Endometrium (tissue), 2 donors: Measurements from ENCODE around the gene LPIN1.
"Not testable (repeated sequence)": the region's sequence is repeated elsewhere in the genome, so short reads cannot be mapped to it uniquely, and the experiment has no call there.

ENCODE experiments used
- FAIRE-seq: peaks from 2 replicates; lab custom pipeline; 2012; peaks lifted over from hg19 to GRCh38; lab: Jason Lieb, UNC
- donor health status: control.
- donor health status: control.

Gene LPIN1

DNA sequence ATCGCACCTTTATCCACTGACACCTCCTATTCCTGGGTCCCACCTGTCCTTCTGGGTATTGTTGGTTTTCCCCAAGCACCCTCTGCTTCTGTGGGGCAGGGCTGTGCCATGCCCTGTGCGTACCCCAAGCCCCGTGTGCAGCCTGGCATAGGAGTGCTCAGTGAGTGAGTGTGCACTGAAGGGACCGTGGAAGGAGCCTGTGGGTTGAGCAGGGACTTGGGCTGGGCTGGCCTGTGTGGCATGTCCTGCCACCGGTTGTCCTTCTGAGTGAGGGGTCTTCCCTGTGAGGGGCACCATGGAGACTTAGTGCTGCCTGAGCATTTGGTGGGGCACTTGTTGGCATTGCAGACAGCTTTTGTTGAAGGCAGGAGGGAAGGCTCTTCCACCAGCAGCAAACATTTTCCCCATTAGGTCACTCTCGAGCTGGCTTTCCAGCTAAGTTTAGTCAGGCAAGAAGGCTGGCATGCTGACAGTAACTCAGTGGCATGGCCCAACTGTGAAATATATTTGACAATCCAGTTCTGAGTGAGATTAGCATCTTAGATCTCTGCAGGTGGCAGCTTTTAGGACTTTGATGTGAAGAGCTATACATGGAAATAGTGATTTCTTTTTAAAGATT lies 64.7 kb downstream of the LPIN1 start:
- FAIRE-seq = no peak

DNA sequence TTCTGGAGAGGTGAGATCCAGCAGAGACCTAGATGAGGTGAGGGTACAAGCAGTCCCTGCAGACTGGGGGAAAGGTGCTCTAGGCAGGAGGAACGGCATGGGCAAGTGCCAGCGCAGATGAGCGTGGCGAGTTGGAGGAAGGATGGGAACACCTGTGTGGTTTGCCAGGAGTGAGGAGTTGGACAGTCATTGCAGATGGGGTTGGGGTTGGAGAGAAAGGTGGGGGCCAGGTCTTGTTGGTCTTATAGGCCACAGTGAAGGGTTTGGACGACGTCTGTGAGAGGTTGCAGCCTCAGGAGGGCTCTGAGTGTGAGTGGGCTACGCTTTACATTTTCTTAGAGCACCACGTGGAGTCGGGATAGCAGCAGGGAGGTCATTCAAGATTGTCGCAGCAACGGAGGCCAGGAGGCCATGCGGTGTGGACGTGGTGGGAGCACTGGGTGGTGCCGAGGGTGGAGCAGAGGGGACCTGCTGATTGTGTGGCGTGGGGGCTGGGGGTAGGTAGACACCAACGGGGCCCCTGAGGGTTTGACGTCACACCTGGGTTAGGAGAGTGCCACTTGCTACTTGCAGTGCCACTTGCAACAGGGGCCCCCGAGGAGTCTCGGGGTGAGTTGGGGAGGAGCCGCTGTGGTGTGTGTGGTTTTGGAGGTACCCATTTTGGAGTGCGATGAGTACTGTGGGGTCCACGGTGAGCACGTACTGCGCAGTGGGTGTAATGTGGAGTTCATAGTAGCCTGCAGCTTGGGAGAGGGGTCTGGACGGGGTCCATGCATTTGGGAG lies 66.2 kb downstream of the LPIN1 start:
- no peak for FAIRE-seq

DNA sequence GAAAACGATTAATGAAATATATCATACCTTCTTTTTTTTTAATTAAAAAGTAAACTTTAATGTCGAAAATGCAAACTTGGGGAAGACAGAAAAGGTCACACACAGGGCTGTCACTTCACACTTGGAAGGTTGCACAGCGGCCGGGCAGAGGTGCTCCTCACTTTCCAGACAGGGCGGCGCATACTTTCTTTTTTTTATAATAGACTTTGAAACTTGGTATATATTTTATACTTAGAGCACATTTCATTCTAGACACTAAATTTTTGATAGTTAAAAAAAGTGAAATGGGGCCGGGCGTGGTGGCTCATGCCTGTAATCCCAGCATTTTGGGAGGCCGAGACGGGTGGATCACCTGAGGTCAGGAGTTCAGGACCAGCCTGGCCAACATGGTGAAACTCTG lies 66.9 kb downstream of the LPIN1 start:
- FAIRE-seq = not testable (repeated sequence)

DNA sequence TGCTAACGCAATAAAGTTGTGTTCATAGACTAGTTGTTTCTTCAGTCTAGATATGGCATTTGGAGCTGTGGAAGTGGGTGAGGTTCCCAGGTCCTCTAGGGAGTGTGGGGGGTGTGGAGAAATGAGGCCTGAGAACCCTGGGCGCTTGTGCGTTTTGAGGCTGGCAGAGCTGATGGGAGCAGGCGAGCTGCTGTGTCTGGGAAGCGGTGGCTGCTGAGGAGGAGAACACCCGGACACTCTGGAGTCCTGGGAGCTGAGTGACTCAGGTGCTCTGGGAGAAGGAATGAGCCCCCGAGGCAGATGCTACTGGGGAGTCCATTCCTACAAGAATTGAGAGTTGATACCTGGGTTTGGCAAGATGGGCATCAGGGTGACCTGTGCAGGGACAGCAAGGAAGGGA lies 67.5 kb downstream of the LPIN1 start:
- no peak for FAIRE-seq

DNA sequence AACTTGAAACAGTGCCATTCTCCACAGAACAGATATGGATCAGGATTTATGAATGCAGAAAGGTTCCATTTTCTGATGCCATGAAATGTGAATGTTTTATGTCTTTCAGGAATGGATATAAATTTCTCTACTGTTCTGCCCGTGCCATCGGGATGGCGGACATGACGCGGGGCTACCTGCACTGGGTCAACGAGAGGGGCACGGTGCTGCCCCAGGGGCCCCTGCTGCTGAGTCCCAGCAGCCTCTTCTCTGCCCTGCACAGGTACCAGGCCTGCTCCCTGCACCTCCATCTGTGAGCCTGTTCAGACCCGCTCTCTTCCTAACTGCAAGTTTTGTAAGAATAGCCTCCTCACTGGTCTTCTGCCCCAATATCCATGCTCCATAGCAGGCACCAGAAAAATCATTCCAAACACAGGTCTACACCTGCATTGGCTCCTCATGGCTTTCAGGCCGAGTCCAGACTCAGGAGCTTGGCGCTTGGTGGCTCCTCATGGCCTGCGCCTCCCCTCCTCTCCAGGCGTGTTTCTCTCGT lies 68.6 kb downstream of the LPIN1 start:
- FAIRE-seq = no peak

DNA sequence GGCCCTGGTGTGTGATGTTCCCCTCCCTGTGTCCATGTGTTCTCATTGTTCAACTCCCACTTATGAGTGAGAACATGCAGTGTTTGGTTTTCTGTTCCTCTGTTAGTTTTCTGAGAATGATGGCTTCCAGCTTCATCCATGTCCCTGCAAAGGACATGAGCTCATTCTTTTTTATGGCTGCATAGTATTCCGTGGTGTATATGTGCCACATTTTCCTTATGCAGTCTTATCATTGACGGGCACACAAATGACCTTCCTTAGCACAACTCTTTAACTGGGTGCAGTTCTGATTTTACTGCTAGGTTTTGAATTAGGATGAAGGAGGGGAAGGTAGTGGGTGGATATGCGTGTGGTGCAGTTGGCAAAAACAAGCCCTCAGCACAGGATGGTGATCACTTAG lies 70.5 kb downstream of the LPIN1 start:
- not testable (repeated sequence) for FAIRE-seq

DNA sequence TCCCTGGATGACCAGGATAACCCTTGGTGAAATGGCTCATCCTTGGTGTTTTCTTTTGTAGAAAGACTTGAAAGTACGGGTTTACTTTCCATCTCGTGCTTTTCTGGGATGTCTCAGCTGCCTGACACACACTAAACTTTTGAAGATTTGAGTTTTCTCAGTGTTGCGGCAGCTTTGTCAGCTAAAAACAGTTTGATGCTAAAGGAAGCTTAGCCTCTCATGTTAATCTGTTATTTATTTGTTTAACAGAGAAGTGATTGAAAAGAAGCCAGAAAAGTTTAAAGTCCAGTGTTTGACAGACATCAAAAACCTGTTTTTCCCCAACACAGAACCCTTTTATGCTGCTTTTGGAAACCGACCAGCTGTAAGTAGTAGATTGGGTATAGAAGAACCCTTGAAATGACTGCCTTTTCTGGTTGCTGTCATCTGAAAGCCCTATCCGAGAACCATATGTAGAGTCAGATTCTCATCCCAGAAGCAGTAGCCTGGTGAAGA lies 72.8 kb downstream of the LPIN1 start:
- FAIRE-seq = no peak

DNA sequence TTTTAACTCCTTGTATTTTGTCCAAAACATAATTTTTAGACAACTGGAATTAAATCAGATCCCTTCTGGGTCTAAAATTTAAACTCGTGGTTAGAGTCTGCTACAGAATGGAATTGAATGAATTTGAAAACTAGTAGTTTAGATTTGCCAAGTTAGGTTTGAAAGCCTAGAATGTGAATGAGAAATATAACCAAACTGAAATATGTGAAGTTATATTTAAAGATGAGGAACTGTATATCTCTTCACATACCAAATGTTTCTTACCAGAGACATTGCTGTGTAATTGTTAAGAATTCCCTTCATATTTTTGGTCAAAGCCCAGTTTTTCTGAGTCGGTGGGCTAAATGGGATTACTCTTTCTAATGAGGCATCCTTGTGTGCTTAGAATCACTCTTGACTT lies 74.2 kb downstream of the LPIN1 start:
- FAIRE-seq = no peak

DNA sequence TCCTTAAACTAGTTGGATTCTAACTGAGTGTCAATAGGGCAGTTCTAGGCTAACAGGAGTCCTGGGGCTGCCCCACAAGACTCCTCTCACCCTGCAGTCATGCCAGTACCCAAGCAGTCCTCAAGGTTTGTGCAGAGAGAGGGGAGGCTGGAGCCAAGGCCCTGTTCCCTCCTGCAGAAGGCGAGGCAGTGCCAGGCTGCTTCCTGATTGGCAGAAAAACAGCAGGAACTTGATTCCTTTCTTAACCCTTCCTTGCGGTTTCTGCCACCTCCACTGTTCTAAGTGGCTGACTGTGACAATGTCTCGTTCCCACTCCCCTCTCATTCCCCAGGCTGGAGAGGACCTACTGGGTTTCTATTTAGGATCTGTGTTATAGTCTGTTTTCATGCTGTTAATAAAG lies 75.3 kb downstream of the LPIN1 start:
- FAIRE-seq = no peak

DNA sequence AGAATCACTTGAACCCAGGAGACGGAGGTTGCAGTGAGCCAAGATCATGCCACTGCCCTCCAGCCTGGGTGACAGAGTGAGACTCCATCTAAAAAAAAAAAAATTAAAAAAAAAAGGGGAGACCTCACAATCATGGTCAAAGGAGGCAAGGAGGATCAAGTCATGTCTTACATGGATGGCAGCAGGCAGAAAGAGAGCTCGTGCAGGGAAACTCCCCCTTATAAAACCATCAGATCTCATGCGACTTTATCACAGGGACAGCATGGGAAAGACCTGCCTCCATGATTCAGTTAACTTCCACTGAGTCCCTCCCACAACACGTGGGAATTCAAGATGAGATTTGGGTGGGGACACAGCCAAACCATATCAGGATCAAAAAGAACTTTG lies 75.9 kb downstream of the LPIN1 start:
- FAIRE-seq = not testable (repeated sequence)

DNA sequence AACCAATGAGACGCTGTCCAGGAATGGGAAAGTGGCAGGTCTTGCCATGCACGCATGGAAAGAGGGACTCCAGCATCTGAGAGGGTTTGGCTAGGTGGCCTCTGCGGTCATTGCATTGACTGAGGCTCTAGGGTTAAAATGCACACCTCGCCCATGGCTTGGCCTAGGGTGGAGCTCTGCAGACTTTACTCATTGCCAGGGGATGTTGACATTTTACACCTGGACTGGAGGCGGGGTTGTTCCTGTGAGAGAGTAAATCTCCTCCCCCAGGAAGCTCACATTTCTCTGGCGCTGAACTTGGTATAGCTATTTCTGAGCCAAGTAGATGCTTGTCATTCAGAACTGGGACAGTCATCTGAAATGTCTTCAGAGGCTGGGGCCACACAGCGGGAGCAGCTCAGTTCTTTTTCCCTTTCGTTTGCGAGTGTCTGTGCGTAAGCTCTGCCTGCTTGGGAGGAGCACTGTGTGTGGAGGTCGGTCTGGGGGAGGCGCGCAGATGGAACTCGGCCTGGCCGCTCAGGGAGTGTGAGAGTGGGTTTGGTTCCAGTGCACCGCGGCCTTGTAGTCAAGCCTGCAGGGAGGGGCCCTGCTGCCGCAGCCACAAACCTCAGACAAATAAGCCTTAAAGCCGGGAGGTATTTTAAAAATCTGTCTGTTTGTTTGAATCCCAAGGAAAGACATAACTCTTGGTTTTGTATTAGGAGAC lies 76.5 kb downstream of the LPIN1 start:
- FAIRE-seq = no peak

DNA sequence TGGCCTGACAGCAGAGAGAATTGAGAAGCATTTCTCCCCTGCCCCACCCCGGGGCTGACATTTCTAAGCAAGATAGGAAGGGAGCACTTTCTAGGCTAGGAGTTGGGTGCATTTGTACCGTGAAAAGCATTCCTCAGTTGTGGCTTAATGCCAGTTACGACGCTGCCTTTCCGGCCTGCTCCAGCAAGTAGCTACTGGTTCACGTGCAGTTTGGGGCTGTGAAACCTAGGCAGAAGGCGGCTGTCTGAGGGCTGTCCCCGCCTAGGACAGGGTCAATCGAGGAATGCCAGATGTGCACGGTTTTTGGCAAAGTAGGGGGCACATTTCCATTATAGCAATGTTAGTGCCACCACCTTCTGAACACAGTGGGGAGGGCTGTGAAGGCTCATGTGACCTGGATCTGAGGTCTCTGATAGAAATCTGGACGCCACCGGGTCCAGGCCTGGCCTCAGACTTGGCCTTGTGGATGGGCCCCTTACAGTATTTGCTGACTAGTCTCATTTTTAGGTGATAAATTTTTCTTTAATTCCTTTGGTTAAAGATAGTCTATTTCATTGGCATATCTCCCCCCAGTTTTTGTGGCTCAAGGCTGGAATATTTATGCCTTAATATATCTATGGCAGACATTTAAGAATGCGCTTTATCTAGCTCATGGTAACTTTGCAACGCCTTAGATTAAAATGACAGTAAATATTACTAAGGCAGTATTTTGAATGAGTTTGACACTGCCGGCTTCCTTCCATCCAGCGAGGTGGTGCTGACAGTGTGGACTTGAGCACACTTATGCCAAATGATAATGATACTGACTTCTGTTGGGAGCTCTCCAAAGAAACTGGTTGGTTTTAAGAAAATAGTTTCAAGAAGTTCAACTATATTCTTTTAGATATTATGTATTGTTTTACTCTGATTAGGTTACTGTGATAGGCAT lies 78.7 kb downstream of the LPIN1 start:
- no peak for FAIRE-seq

DNA sequence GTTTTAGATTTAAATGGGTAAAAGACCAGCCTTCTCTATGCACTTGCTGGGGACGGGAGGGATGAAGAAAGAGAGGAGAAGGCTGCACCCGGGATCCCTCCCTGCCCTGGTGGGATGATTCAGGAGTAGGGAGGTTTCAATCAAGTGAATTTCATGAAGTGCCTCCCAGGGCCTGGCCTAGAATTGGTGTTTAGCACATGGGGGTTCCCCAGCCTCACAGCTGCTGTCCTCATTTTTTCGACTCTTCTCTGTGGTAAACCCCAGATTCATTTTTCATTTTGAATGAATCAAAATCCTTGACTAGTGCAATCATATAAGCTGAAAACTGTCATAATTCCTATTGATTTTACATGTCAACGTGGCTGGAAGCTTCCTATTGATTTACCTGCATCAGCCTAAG lies 81.1 kb downstream of the LPIN1 start:
- FAIRE-seq = no peak

DNA sequence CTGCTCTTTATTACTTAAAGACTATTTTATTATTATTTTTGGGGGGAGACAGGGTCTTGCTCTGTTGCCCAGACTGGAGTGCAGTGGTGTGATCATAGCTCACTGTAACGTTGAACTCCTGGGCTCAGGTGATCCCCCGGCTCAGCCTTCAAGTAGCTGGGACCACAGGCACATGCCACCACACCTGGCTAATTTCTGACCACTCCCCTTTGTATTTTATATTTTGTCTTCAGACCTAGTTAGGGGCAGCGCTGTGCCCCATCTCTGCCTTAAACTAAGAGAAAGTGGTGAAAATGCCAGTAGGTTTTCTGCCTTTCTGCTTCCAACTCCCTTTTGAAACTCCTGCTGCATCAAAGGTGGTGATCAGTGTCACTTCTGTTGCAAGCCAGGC lies 82.5 kb downstream of the LPIN1 start:
- no peak for FAIRE-seq

DNA sequence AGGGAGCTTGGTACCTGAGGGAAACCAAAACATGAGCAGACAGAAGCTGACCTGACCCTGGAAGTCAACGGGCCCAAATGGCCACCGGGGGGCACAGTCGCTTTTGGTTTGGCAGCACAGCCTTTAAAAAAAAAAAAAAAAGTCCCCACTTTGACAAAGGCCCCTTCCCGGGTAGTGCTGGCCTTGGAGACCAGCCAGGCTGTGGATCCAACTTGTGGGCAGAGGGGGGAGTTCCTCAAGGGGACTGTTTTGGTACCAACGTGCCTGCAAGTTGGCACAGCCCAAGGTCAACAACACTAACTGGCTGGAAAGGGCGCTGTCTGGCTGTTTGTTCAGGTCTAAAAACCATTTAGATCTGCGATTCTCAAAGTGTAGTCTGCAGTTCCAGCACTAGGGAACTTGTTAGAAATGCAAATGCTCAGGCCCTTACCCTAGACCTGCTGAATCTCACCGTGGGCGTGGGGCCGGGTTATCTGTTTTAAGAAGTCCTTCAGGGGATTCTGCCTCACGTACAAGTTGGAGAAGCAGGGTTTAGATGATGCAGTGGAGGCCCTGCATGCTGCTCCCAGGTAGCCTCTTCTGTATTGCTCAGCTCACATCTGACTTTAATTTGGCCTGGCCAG lies 83.0 kb downstream of the LPIN1 start:
- FAIRE-seq = no peak

DNA sequence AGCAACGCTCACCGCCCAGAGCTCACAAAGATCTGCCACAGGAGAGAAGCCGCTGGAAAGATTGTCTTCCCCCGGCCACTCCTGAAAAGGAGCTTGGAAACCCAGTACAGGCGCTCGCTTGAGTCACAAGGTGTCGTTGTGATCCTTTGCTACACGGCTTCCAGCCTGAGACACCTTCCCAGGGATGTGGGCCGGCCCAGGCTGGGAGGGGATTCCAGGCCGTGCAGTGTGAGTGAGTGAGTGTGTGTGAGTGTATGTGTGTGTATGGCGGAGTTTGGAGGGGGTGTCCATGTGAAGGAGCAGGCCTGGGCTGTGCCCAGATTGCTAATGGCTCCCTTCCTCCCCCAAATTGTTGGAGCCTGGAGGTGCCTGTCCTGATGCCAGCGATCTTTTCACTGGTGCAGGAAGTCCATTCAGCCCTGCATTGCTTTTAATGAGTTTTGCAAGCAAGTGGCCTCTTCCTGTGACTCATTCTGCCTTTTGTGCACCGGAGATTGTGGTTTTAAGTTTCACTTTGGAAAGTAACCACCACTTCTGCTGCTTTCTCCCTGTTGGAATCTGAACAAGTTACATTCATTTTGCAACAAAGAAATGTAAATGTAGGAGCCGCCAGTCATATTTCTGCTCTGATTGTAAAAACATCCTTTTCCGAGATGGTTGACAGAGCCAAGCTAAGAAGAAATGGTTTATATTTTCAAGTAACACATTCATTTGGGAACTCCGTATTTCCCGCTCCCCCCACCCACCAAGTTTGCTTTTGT lies 83.7 kb downstream of the LPIN1 start:
- FAIRE-seq = peak; percentile 46

DNA sequence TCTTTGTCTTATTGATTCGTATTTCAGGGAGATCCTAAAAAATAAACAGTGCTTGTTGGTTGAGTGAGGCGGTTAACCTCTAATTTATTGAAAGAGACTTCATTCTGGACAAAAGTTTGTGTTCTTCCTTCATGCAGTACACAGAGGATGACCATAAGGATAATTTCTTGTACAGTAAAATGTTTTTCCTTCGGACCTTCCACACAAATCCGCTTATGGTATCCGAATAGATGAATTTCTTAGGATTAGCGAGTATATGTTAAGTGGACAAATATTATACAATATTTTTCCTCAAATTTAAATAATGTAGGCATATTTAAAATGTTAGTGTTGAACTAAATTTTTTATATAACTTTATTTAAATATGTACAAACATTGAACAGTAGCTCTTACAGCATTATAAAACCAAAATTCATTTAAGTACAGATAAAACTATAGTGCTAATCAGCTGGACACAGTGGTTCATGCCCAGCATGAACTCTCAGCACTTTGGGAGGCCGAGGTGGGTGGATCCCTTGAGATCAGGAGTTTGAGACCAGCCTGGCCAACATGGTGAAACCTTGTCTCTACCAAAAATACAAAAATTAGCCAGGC lies 84.4 kb downstream of the LPIN1 start:
- FAIRE-seq = no peak

DNA sequence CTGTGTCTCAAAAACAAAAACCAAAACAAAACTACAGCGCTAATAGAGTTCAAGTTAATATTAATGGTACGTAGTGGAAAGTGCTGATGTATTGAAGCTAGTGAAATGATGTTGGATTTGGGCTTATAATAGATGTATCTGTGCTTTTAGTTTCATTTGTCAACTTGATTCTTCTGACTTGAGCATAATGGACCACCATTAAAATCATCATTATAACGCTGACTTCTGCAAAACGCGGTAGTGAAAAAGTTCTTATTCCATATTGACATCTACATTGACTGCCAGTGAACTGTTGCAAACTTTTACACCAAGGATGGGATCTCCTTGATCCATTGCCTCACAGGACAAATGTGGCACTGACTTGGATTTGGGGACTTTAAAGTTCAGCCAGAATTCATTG lies 85.0 kb downstream of the LPIN1 start:
- no peak for FAIRE-seq

DNA sequence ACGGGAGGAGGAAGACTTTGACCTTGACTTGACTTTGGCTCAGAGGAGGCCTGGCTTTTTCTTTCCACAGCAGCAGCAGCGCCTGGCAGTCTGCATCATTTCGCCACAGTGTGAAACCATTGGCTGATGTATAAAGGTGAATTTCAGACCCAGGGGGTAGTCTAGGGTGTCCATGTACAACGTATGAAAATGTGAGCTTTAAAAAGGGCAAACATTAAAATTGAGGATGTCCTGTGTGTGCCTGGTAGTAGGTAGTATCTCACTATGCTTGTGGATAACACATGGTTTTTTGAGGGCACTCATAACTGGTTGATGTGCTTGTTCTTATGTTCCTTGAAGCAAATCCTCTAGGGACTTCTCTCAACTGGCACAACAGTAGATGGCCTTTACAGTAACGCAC lies 86.1 kb downstream of the LPIN1 start:
- no peak for FAIRE-seq

DNA sequence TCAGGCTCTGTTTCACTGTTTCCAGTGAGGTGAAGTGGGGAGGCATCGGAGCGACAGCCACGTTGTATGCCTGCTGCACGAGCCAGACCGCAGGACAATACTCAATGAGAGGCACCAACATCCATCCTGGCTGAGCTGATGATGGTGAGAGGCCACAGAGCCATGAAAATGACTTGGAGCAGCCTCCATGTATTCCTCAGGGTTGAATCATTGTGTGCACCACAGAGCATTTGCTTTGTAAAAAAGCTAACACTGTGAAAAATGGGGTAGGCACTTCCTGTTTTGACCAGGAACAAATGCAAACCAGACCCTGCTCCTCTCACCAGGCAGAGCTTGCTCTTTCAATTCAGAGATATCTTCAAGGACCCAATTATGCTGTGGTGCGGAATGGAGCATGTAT lies 87.2 kb downstream of the LPIN1 start:
- no peak for FAIRE-seq
